Stomach (tissue), 9 donors: Measurements from ENCODE around the gene USP35. TPM values are rescaled to one million over a fixed set of nuclear protein-coding genes. Genes with fewer than 3 reads are reported as not detected.
A peak's percentile ranks its signal among the peaks of the same experiment; 100 is the strongest.

ENCODE experiments used
- DNase-seq, 2 donors: peaks; one replicate each; pipeline versions ENCODE4 v3.0.0 to v3.0.0-alpha.2; 2013 to 2019
- H3K27ac ChIP-seq, 5 donors: fragments of 200-600 bp in 4 of 5; sonication (generic) in 4 of 5; one replicate each; pipeline ENCODE4 v1.5.1; 2013 to 2019; ENCODE audit warnings: mild to moderate bottlenecking in 1 of 5, moderate library complexity in 1 of 5
- H3K27me3 ChIP-seq, 3 donors: fragments of 200-600 bp; sonication (generic); one replicate each; pipeline ENCODE4 v1.5.1; 2017 to 2019; ENCODE audit warnings: mixed run types in 1 of 3
- H3K36me3 ChIP-seq, 4 donors: fragments of 200-600 bp; sonication (generic); 1 replicate in 3 of 4; 2 replicates in 1 of 4; pipeline ENCODE4 v1.5.1; 2016 to 2019
- H3K4me1 ChIP-seq, 4 donors: fragments of 200-600 bp; sonication (generic); one replicate each; pipeline ENCODE4 v1.5.1; 2016 to 2019
- H3K4me3 ChIP-seq, 4 donors: fragments of 200-600 bp; sonication (generic) in 3 of 4; one replicate each; pipeline ENCODE4 v1.5.1; 2016 to 2019; ENCODE audit warnings: mild to moderate bottlenecking in 1 of 4
- H3K9me3 ChIP-seq, 4 donors: fragments of 200-600 bp; sonication (generic); one replicate each; pipeline ENCODE4 v1.5.1; 2016 to 2019
- CTCF ChIP-seq, 7 experiments: fragments of 450-650 bp in 4 of 7; fragments of 200-600 bp in 3 of 7; sonication (generic) in 3 of 7; IDR thresholded peaks; one replicate each; pipeline ENCODE4 v1.5.1; 2016 to 2019; ENCODE audit warnings: antibody characterized with exemption in 7 of 7, control low read depth in 2 of 7, mild to moderate bottlenecking in 1 of 7
- EP300 ChIP-seq: sonication (generic); formaldehyde crosslinking; IDR thresholded peaks from one replicate; pipeline ENCODE4 v1.6.1; 2017; ENCODE audit warnings: antibody characterized with exemption
- POLR2A ChIP-seq, 4 donors: fragments of 450-650 bp; IDR thresholded peaks; one replicate each; pipeline ENCODE4 v1.6.1; 2016; ENCODE audit warnings: antibody characterized with exemption in 4 of 4, control low read depth in 2 of 4, mild to moderate bottlenecking in 1 of 4, moderate library complexity in 1 of 4
- POLR2AphosphoS5 ChIP-seq, 3 donors: sonication (generic); formaldehyde crosslinking; IDR thresholded peaks; one replicate each; pipeline ENCODE4 v1.6.1; 2016; ENCODE audit warnings: antibody characterized with exemption in 3 of 3
- WGBS, 5 donors: extraction: QIAGEN DNeasy Blood & Tissue Kit in 3 of 5; methylation state at CpG; one replicate each; pipeline versions ENCODE4 v1.1.5 to v1.1.7; 2013 to 2018; 5-methylcytosine and 5-hydroxymethylcytosine counted together
- intact Hi-C: fragments of 100-400 bp; cut with DNase I; formaldehyde crosslinking; loops from one replicate; pipeline ENCODE4 v1.15.1; 2023; ENCODE audit warnings: low total_unique reads
- polyA plus RNA-seq, 3 donors: library from polyadenylated mRNA; stranded (reverse); fragments of 200-250 nt; gene quantifications; one replicate each; pipeline ENCODE4 v1.2.3, GENCODE V29; 2013
- total RNA-seq, 5 donors: library from RNA; depleted of rRNA; stranded (reverse); fragments of >200 nt; gene quantifications; one replicate each; pipeline versions ENCODE4 v1.1.0 to v1.2.3, GENCODE V29; 2014 to 2016
- donor health status: healthy with polysubstance abuse.
- donor health status: Bipolar disorder and iron deficiency.
- donor health status: healthy.

USP35 gene
- total and polyA plus RNA-seq, 8 donors: 0.61 to 68.4 (median 4.9) TPM

GRCh38 chr11:78160557-78160956 is 28.2 kb upstream of the USP35 start:
- 85 to 100% (median 100%) methylated on average over 1 of the region's 1 CpG for WGBS, 5 donors

GRCh38 chr11:78161346-78161745 is 27.4 kb upstream of the USP35 start:
- intact Hi-C loops: no loop called here
- H3K27ac ChIP-seq: peak overlapping the region in 1 of 5 donors; percentile 47
- no peaks in the 10 kb centered on the region for H3K36me3 ChIP-seq
- WGBS, 5 donors: 88 to 100% (median 98%) methylated on average over 2 of the region's 2 CpGs
- DNase-seq: no peak
- TF ChIP-seq POLR2A (IDR thresholded peaks at IDR 0.05) (no peak), POLR2AphosphoS5 (IDR thresholded peaks at IDR 0.05) (no peak), CTCF (IDR thresholded peaks at IDR 0.05) (no peak), EP300 (no peak)
- H3K9me3 ChIP-seq: no peaks in the 10 kb centered on the region
- peaks cover 0 to 45% (median 3%) of the 10 kb centered on the region in 4 donors for H3K4me1 ChIP-seq
- no peak overlapping the region for H3K4me3 ChIP-seq
- H3K27me3 ChIP-seq: no peaks in the 10 kb centered on the region

More at GRCh38 chr11:78160557-78160956, 28.2 kb upstream of the USP35 start:
- no peaks in the 10 kb centered on the region for H3K36me3 ChIP-seq
- no peak overlapping the region for H3K4me3 ChIP-seq
- H3K27me3 ChIP-seq: no peaks in the 10 kb centered on the region
- intact Hi-C loops: no loop called here
- H3K27ac ChIP-seq: no peak overlapping the region
- DNase-seq: no peak
- TF ChIP-seq EP300 (no peak), CTCF (IDR thresholded peaks at IDR 0.05) (no peak), POLR2AphosphoS5 (IDR thresholded peaks at IDR 0.05) (no peak), POLR2A (IDR thresholded peaks at IDR 0.05) (no peak)
- no peaks in the 10 kb centered on the region for H3K9me3 ChIP-seq
- H3K4me1 ChIP-seq: peaks cover 0 to 43% (median 3%) of the 10 kb centered on the region in 4 donors

- peaks cover 0 to 47% (median 3%) of the 10 kb centered on the region in 4 donors for H3K4me1 ChIP-seq
- intact Hi-C loops: no loop called here
- no peaks in the 10 kb centered on the region for H3K36me3 ChIP-seq
- H3K27ac ChIP-seq: peak overlapping the region in 1 of 5 donors; percentile 47
- no peaks in the 10 kb centered on the region for H3K9me3 ChIP-seq
- no peak overlapping the region for H3K4me3 ChIP-seq
- peak in 1 of 2 donors; percentile 60 for DNase-seq
- no peak for TF ChIP-seq EP300
- peak in 1 of 3 donors; percentile 28 for TF ChIP-seq POLR2AphosphoS5 (IDR thresholded peaks at IDR 0.05)
- TF ChIP-seq CTCF (IDR thresholded peaks at IDR 0.05): no peak
- H3K27me3 ChIP-seq: no peaks in the 10 kb centered on the region
- WGBS, 5 donors: 21 to 64% (median 48%) methylated on average over 5 of the region's 5 CpGs
These were observed 26.8 kb upstream of the USP35 start for GRCh38 chr11:78161962-78162371.

GRCh38 chr11:78163828-78164227 is 24.9 kb upstream of the USP35 start:
- no peak for TF ChIP-seq POLR2AphosphoS5 (IDR thresholded peaks at IDR 0.05)
- no peak overlapping the region for H3K4me3 ChIP-seq
- no peaks in the 10 kb centered on the region for H3K36me3 ChIP-seq
- no peaks in the 10 kb centered on the region for H3K27me3 ChIP-seq
- H3K9me3 ChIP-seq: no peaks in the 10 kb centered on the region
- DNase-seq: no peak
- H3K4me1 ChIP-seq: peaks cover 8 to 59% (median 12%) of the 10 kb centered on the region in 4 donors
- no peak overlapping the region for H3K27ac ChIP-seq
- 60 to 84% (median 71%) methylated on average over 2 of the region's 2 CpGs for WGBS, 5 donors
- intact Hi-C loops: no loop called here

- no peak for TF ChIP-seq POLR2AphosphoS5 (IDR thresholded peaks at IDR 0.05)
- no peak for TF ChIP-seq POLR2A (IDR thresholded peaks at IDR 0.05)
- no peak for TF ChIP-seq EP300
- TF ChIP-seq CTCF (IDR thresholded peaks at IDR 0.05): no peak
- Histone ChIP-seq H3K27ac (no peak overlapping the region), H3K4me1 (peaks cover 11 to 59% (median 14%) of the 10 kb centered on the region in 4 donors), H3K4me3 (no peak overlapping the region), H3K9me3 (no peaks in the 10 kb centered on the region), H3K27me3 (no peaks in the 10 kb centered on the region), H3K36me3 (no peaks in the 10 kb centered on the region)
- intact Hi-C loops: no loop called here
- no peak for DNase-seq
- WGBS, 5 donors: 89 to 100% (median 98%) methylated on average over 2 of the region's 2 CpGs
These were observed 24.2 kb upstream of the USP35 start for GRCh38 chr11:78164471-78164870.
